Femur (tissue), 1 donor: Measurements from ENCODE around the gene PLA2G2F.

Experiments
- DNase-seq: peaks from one replicate; pipeline ENCODE4 v3.0.0-alpha.2; 2017

Gene PLA2G2F

DNA sequence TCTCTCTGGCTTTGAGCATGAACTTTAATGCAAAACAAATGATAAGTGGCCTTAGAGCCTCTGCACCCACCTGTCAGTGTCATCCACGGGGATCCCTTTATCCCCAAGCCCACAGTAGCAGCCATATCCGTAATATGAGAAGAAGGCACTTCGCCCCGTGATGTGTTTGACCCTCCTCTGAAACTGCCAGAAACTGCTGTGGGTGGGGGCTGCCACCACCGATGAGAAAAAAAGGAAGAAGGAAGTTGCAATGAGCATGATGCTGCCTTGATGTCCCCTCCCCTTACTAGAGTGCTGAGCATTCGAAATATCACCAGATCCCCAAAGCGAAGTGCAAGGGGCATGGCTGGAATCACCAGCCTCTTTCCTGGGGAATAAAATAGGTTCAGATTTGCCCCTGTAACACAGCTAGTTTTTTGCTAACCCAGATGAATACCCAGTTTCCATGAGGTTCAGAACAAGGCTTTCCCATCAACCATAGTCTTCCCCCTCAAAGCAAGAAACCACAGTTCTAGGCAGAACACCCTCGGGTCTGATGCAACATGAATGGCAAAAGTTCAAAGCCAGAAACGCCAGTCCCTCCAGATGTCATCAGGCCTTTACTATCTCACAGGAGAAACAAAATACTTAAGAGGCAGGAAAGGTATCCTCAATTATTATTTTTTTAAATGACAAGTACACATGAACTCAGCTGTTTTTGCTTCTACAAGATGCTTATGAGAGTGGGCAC, 36.0 kb downstream of the PLA2G2F start:
- no peak for DNase-seq

DNA sequence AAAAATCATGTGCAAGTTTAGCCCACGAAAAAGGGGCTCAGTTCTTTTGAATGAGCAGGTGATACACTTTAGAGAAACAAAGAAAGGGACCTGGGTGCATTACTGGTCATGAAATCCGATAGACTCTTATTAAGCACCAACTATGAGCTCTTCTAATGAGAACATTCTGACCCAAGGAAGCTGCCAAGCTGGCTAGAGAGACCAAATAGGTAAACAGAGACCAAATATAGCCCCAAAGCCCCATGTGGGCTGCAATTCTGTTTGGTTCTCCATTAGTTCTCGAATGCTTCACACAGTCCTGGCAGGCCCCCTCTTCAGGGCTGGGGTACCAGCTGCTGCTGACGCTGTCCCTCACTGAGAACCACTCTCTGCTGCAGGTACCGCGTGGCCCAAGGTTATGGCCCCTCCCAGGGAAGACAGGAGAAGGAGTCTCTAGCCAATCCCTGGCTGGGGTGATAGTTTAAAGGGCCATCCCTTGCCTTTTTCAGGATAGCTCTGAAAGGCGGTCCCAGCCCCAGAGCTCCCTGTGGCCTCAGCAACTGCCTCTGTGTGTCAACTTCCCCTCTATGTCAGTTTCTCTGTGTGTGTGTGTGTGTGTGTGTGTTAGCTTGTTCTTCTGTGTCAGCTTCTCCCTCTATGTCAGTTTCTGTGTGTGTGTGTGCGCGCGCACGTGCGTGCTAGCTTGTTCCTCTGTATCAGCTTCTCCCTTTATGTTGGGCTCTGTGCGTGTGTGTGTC, 39.7 kb downstream of the PLA2G2F start:
- DNase-seq, result no peak

DNA sequence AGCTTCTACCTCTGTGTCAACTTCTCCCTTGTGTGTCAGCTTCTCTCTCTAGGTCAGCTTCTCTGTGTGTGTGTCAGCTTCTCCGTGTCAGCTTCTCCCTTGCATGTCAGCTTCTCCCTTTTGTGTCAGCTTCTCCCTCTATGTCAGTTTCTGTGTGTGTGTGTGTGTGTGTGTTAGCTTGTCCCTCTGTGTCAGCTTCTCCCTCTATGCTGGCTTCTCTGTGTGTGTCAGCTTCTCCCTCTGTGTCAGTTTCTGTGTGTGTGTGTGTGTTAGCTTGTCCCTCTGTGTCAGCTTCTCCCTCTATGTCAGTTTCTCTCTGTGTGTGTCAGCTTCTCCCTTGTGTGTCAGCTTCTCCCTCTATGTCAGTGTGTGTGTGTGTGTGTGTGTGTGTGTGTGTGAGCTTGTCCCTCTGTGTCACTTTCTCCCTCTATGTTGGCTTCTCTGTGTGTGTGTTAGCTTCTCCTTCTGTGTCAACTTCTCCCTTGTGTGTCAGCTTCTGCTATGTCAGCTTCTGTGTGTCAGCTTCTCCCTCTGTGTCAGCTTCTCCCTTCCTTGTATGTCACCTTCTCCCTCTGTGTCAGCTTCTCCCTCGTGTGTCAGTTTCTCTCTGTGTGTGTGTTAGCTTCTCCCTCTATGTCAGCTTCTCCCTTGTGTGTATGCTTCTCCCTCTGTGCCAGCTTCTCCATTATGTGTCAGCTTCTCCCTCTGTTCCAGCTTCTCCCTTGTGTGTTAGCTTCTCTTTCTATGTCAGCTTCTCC, 40.4 kb downstream of the PLA2G2F start:
- no peak for DNase-seq

DNA sequence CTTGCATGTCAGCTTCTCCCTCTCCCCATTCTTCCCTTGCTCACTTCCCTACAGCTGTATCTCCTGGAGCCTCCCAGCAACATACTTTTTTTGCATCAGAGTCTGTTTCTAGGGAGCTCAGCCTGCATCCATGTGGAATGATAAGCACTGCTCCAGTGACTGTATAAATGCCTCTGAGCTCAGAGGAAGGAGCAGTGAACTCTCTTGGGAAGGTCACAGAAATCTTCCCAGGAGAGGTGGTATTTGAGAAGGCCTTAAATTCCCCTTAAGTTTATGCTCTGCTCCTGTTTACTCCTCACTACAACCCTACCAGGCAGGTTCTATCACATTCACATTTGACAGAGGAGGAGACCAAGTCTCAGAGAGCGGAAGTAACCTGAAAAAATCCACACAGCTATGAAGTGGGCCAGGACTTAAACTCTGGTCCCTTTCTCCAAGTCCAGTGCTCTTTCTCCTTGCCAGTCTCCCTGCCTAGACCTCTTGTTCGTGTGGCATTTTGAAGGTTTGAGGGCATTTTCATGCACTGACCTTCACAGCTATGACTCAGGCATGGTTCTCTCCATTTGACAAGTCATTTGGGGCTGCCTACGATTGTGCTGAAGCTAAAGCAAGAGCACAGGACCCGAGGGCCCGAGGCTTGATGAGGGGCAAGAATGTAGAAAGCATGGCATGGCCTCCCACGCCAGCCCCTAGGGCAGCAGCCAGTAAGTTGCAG, 41.2 kb downstream of the PLA2G2F start:
- no peak for DNase-seq

DNA sequence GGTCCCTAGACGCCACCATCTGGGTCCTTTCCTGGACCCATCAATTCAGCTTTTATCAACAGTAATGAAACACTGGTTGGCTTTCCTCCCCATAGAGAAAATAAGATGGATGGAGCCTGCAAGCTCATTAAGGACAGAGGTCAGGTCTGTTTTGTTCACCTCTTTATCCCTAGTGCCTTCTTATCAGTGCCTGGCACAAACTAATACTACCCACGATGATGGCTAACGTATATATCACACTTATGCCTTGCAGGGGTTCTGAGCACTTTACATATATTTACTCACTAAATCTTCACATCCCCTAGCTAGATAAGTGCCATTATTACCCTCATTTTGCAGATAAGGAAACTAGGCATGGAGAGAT, 41.7 kb downstream of the PLA2G2F start:
- DNase-seq, result no peak

DNA sequence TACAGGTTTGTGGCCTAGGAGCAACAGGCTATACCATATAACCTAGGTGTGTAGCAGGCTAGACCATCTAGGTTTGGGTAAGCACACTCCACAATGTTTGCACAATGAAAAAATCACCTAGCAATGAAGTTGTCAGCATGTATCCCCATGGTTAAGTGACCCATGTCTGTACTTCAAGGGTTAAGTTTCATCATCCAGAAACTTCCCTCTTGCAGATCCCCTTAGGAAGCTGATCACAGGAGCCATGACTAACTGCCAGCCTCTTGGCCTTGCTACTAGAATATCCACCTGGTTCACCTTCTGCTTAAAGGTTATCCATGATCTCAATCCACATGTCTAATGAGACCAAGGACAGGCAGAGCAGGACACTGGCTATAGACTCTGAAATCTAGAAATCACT, 43.3 kb downstream of the PLA2G2F start:
- no peak for DNase-seq

DNA sequence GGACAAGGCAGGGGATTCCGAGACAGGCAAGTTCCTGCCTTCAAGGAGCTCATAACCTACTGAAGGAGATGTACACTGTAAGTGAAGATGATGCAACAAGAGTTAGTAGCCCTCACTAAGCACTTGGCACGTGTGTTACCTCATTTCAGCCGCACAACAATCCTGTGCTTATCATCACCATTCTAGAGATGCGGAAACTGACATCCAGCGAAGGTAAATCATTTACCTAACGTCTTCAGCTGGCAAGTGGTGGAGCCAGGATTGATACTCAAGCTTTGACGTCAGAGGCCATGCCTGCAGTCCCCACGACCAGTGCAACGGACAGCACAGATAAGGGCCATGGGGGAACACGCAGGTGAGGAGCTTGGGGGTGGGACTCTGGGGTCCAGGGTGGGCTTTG, 43.9 kb downstream of the PLA2G2F start:
- no peak for DNase-seq

DNA sequence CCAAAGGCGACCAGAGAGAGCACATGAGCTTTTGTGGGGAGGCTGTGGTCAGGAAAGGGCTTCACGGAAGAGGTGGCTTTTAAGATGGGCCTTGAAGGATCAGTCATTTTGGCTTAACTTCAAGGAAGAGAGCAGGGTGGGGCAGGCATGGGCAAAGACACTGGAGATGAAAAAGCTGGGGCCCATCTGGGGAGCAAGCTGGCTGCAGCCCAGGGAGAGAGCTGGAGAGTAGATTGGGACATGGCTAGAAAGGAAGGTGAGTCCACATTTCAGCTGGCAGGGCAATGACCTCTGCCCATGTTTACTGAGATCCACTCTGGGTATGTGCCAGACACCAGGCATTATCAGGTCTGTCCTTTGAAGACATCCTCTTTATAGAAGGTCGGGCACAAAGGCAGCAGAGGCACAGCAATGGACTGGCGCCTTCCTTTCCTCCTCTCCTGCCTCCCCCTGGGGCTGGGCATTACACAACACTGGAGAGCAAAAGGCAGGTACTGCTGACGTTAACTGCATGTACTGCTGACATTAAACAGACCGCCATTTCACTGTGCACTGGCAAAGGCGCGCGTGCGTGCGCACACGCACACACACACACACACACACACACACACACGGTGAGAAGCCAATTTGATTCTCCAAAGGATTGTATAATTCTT, 44.6 kb downstream of the PLA2G2F start:
- DNase-seq, result no peak

DNA sequence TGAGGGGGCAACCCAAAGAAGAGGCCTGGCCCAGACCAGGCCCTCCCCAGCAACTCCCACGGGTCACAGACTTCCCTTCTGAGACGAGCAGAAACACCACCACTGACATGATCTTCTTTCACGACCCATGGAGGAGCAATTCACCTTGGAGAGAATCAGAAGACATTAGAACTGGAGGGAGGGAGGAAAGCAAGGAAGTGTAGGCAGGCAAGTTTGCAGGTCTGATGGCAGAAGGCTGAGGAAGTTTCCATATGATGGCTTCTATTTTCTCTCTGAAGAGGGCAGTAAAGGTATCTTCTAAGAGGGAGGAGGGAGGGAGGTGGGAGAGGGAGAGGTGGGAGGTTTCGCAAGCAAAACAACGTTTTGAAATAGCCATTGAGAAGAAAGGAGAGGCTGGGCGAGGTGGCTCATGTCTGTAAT, 45.4 kb downstream of the PLA2G2F start:
- DNase-seq, result no peak

DNA sequence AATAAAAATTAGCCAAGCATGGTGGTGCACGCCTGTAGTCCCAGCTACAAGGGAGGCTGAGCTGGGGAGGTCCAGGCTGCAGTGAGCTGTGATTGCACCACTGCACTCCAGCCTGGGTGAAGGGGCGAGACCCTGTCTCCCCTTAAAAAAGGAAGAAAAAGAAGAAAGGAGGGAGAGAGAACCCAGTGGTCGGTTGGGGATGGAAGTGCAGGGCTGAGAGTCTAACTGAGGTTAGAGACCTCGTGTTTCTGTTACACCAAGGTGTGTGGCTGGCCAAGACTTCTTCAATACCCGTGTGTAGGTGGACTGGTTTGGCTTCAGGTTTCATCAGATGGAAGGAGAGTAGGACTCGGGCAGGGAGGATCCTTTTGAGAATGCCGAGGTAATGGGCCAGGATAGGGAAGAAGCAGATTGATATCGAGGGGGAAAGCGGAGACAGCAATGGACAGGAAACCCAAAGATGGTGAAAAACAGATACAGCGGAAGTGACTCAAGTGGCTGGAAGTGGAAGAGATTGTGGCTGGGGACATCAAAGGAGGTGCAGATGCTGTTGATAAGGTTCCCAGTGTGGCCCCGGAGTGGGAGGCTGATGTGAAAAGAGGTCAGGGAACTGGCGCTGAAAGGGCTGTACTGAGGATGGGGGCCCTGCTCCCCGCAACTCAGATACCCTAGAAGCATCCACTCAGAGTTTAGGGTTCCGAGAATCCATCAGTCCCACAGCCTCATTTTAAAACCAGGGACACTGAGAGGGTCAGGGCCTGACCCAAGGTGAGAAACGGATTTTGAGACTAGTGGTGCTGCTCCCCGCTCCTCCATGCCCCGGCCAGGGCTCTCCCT, 46.1 kb downstream of the PLA2G2F start:
- no peak for DNase-seq

DNA sequence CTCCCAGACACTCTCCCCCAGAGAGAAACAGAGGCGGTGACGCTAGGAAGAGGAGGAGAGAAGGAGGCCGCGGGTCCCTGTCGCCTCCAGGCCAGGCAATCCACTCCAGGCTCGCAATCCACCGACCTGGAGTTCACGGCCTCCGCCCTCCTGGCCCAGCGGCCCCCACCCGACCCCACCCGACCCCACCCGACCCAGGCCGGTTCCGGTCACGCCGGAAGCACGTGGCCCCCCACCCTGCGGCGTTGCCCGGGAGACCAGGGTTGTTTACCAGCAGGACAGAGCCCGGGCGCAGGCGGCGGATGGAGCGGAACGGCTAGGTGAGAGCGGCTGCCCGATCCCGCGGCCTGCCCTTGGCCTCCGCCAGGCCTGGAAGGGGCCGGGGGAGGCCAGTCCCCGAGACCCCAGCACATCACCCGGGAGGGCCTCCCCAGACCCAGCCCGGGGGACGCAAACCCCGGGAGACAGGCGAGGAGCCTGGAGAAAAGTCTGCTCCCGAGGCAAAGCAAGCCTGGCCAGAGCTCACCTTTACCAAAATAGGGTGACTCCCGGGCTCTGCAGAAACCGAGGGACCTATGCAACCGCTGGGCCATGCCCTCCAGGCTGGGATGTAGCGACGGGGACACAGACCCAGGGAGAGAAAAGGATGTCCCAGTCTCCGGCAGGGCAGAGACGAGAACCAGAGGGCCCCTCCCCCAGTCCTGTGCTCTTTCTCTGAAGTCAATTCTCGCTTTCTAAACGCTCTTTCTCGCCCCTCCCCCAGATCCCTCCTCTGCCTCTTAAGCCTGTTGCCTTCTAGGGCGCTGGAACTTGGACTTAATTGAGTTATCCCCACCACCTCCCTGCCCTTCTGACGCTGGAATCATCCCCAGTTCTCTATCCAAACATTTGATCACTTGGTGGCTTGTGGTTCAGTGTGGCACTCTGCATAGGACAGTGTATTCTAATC, 47.0 kb downstream of the PLA2G2F start, which contains the start of the genes PLA2G2C and UBXN10:
TSS of gene PLA2G2C (minus strand) at position 685 of the 949 bp plus-strand sequence. CDS start 9,155 bp downstream, outside the sequence.
TSS of gene UBXN10 (plus strand) at position 263 of the 949 bp plus-strand sequence. CDS start 4,466 bp downstream, outside the sequence.
- DNase-seq, result peak; percentile 53

DNA sequence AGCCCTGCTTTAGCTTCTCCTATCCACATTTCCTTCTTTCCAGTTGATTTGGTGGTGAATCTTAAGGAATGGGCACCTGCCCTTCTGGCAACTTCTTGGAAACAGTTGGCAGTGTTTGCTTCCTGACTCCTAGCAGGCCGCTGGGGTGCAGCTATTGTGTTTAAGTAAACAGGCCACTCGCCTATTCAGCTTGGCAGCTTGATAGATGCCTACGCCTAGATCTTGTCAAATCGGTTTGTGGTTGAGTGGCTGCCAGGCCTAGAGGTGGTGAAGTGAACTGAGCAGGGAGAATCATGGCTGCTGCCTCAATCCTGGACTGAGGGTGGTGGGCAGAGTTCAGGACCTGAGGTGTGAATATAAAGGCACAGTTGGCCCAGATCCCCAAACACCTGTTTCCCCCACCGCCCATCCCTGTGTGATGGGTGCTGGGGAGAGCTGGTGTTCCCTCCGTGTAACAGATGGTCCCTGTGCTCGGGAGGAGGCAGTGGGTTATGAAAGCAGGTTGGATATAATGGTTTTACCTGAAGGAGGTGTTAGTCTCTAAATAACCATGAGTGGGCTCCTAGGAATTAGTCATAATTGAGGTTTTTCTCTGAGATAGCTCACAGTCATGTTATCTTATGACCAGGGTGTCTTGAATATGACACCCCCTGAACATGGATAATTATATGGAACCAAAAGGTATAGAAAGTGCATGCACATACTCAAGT, 48.1 kb downstream of the PLA2G2F start:
- DNase-seq, result no peak

DNA sequence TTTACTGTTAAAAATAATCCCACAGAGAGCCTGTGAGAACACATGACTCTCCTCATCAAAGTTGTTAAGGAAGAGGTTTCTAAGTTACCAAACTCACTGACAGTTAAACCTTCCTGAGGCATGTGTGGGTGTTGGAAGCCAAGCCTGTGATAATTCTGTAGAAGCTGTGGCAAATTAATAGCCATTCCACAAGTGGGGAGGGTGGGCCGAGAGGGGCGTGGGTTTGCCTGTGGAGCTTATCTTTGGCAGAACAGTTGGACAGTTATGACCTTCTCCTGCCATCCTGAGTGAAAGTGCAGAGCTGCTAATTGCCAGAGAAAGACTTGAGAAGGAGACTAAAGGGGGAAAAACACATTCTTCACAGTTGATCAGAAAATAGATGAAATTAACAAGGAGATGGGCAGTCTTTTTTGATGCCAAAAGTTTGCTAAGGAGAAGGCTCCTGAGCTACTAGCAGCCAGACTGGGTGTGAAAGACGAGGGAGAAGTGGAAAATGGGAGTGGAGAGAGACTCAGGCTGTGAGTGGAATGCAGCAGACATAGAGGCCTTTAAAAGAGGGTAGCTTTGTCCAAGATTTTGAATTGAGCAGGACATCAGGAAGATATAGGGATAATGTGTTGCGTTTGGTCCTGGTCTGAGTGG, 48.8 kb downstream of the PLA2G2F start:
- no peak for DNase-seq

DNA sequence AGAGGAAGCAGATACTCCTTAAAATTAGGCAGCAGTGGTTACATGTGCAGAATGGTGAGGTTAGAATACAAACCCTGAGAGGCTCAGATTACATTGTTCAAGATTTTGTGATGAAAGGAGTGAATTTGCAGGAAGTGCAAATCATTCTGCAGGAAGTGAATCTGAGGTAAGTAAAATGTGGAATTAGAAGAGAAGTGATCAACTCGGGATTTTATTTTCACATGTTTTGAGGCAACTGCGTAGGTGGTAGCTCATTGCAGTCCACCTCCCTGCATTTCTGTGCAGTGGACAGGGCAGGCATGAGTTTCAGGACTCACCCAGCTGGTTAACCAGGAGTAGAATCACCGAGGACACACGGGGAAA, 49.3 kb downstream of the PLA2G2F start:
- no peak for DNase-seq

DNA sequence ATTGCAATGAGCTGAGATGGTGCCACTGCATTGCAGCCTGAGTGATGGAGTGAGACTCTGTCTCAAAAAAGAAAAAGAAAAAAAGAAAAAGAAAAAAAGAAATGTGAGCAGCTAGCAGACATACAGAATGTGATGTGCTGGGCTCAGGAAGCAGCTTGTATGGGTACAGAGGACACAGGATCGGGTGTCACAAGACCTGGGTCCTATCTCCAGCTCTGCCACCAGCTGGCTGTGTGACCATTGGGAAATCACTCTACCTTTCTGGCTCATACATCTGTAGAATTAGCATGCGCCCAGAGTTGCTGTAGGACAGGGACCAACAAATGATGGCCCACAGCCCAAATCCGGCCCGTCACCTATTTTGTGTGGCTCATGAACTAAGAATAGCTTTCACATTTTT, 50.5 kb downstream of the PLA2G2F start:
- DNase-seq, result no peak

DNA sequence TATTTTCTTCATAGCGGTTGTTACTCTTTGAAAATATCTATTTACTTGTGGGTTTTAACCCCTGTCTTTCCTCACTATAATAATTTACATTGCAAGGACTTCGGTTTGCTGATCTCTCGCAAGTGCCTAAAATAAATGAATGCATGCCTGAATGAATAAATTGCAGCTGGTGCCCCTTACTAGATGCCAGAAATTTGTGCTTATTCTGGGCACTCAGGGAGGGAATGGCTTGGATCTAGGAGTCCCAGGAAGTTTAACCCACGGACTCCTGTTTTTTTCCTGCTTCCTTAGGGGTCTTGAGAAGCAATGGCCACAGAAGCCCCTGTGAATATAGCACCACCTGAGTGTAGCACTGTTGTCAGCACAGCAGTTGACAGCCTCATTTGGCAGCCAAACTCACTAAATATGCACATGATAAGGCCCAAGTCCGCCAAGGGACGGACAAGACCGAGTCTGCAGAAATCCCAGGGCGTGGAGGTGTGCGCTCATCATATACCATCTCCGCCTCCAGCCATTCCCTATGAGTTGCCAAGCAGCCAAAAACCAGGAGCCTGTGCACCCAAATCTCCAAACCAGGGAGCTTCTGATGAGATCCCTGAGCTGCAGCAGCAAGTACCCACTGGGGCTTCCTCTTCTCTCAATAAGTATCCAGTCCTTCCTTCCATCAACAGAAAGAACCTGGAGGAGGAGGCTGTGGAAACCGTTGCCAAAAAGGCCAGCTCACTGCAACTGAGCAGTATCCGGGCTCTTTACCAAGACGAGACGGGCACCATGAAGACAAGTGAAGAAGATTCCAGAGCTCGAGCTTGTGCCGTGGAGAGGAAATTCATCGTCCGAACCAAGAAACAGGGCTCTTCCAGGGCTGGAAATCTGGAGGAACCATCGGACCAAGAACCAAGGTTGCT, 51.4 kb downstream of the PLA2G2F start:
- no peak for DNase-seq

DNA sequence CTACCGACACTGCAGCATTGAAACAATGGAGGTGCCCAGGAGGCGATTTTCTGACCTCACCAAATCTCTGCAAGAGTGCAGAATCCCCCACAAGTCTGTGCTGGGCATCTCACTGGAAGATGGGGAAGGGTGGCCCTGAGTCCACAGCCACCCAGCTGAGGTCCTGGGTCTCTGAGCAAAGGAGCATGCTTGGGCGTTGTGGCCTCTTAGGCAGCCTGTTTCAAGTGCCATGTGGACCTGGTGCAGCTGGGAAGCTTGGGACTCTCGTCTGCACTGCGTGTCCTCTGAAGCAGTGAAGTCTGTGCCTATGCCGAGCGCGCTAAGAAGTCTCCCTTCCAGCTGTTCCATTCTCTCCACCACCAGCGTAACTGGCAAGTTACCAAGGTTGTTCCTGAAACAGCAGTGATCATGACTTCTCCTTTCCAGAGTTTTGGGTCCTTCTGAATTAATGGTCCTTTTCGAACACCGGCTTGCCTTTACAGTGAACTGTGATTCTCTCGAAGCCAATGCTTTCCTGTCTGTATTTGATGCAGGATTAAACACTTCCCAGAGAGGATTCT, 52.2 kb downstream of the PLA2G2F start:
- no peak for DNase-seq

DNA sequence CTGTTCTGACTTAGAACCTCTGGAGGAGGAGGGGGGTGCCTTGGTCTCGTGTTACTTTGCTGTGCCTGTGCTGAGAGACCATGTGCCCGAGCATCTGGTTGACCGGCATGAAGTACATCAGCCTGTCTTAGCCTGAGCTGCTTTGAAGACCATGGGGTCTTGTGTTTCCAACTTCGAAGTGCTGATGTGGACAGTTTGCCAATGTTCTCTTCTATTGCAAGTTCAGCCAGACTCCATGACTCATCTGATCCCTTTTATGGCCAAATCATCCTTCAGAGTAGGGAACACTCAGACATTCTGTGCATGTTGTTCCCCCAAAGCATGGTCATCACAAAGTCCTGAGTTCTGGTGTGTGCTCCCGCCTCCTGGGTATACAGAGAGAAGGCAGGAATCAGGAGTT, 53.2 kb downstream of the PLA2G2F start:
- no peak for DNase-seq
